GM18867 (cell line): ENCODE data around the gene TRABD.
"Not testable (repeated sequence)": the region's sequence is repeated elsewhere in the genome, so short reads cannot be mapped to it uniquely, and the experiment has no call there.

Experiments used
- ATAC-seq: cut with Tn5 transposase; IDR thresholded peaks from one replicate; pipeline ENCODE4 v1.9.1; 2021; ENCODE audit warnings: mild to moderate bottlenecking, moderate library complexity; ENCODE audit not compliant: unreplicated experiment

Gene TRABD

DNA sequence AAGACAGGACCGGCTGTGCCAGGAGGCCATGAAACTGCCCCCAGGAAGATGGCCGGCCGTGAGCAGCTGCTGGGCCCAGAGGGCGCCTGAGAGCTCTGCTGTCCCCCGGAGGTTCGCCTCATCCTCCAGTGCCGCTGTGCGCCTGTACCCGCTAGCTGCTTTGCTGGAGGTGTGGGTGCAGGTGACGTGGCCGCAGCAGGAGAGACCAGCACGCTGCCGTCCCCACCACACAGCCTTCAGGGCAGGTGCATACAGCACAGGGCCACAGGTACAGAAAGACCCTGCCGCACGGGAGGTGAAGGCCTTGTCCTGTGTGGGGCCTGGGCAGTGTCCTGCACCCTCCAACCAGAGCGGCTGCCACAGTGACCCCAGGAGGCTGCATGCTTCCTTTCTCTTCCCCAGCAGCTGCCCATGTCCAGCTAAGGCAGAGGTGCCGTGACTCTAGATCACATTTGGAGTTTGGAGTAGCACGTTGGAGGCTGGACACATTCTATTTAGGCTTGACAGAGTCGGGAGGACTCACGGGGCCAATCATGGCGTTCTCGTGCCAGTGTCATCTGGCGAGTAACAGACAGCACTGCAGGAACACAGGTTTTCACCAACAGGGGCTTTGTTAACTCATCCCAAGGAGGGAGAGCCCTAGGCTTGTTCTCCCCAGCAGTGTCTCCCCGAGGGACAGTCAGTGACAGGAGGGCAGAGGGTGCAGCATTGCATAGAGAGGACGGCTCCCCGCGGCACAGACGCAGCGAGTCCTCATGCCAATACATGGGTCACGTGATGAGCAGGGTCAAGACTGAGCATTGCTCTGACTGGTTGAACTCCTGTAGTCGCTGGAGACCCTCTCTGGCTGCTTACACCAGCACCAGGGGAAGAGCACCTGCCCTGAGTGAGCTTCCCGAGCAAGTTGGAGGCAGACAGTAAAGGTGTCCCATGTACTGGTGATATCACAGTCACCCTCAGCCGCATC is 33.9 kb upstream of the TRABD start:
- ATAC-seq = no peak

GRCh38 chr22:50153056-50153755 is 32.5 kb upstream of the TRABD start:
- no peak for ATAC-seq

GRCh38 chr22:50153756-50154140 is 32.0 kb upstream of the TRABD start:
- ATAC-seq = no peak

- ATAC-seq = no peak
These were observed 27.9 kb upstream of the TRABD start for GRCh38 chr22:50157709-50158375.

- ATAC-seq = no peak
These were observed 24.8 kb upstream of the TRABD start for GRCh38 chr22:50160947-50161346.

- ATAC-seq = no peak
These were observed 24.0 kb upstream of the TRABD start for GRCh38 chr22:50161508-50162390.

DNA sequence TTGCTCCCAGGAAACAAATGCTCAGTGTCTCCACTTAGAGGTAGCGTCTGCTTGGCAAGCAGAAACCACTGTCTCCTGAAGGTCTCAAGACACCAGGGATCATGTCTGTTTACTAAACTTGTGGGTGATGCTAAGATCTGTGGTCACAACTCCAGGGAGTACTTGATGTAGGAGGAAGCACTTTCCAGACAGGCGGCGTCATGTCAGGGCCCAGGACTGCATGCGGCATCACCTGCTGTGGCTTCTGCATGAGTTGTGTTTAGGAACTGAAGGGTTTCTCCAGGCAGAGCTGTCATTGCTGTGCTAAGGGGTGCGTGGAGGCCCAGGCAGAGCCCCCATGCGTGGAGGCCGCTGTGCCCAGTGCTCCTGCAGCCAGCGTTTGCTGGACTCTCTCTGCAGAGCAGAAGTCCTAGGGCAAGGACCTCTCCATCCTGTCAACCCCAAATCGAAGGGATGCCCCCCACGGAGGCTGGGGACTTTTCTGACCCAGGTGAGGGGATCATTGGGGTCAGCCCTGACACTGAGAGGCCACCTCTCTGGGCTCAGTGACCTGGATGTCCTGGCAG is 23.2 kb upstream of the TRABD start:
- no peak for ATAC-seq

DNA sequence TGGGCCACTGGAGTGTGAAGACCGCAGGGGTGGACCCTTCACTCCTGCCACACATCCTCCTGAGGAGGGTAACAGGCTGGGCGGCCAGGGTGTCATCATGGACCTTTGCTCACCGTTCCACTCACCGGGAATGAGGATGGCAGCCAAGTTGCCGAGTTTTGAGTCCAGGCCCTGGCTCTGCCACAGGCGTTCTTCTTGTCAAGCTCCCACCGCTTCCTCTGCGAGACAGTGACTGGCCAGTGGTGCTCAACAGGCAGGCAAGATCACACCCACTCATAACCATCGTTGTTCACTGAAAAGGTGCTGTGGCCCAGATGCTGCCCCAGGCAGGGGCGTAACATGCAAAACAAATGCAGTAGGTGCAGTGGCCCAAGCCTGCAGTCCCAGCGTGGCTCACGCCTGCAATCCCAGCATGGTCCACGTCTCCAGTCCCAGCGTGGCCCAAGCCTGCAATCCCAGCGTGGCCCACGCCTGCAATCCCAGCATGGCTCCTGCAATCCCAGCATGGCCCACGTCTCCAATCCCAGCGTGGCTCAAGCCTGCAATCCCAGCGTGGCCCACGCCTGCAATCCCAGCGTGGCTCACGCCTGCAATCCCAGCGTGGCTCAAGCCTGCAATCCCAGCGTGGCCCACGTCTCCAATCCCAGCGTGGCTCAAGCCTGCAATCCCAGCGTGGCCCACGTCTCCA is 20.1 kb upstream of the TRABD start:
- ATAC-seq = no peak

DNA sequence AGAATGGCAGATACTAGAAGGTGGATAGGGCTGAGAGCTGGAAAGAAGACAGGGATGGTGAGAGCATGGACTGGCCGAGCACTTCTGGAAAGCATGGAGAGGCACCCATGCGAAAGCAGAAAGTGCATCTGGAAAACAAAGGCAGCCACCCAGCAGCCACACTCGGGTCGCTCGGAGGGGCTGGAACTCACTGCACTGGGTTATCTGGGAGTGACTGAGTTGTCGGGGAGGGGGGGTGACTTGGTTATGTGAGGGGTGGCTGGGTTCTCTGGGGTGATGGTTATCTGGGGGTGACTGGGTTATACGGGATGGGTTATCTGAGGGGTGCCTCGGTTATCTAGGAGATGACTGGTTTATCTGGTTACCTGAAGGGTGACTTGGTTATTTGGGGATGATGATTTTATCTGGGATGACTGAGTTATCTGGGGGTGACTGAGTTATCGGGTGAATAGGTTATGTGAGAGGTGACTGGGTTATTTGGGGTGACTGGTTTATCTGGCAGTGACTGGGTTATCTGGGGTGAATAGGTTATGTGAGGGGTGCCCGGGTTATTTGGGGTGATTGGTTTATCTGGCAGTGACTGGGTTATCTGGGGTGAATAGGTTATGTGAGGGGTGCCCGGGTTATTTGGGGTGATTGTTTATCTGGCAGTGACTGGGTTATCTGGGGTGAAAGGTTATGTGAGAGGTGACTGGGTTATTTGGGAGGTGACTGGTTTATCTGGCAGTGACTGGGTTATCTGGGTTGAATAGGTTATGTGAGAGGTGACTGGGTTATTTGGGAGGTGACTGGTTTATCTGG is 17.8 kb upstream of the TRABD start:
- ATAC-seq = no peak

- not testable (repeated sequence) for ATAC-seq
These were observed 17.1 kb upstream of the TRABD start for GRCh38 chr22:50168490-50169180.

DNA sequence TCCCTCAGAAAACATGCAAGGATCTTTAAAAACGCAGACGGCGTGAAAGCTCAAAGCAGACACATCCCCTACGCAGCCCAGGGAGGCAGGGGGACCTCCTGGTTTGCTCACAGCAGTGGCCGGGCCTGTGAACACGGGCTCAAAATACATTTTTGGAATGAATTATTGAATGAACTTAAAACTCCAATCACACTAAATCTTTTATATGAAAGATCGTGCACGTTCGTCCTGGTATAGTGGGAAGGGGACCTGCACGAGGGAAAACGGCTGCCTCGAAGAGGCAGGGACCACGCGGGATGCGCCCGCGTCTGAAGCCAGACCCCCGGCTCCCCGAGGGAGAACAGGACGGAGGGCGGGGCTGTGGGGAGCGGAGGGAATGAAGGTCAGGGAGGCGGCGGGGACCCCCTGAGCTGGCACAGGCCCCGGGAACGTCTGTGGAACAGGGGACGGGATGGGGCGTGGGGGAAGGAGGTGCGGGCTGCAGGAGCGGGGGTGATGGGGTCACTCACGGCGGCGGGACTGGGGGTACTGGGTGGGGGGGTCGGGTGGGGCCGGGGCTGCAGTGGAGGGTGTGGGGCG is 16.4 kb upstream of the TRABD start:
- no peak for ATAC-seq

GRCh38 chr22:50169774-50170341 is 15.9 kb upstream of the TRABD start:
- no peak for ATAC-seq

DNA sequence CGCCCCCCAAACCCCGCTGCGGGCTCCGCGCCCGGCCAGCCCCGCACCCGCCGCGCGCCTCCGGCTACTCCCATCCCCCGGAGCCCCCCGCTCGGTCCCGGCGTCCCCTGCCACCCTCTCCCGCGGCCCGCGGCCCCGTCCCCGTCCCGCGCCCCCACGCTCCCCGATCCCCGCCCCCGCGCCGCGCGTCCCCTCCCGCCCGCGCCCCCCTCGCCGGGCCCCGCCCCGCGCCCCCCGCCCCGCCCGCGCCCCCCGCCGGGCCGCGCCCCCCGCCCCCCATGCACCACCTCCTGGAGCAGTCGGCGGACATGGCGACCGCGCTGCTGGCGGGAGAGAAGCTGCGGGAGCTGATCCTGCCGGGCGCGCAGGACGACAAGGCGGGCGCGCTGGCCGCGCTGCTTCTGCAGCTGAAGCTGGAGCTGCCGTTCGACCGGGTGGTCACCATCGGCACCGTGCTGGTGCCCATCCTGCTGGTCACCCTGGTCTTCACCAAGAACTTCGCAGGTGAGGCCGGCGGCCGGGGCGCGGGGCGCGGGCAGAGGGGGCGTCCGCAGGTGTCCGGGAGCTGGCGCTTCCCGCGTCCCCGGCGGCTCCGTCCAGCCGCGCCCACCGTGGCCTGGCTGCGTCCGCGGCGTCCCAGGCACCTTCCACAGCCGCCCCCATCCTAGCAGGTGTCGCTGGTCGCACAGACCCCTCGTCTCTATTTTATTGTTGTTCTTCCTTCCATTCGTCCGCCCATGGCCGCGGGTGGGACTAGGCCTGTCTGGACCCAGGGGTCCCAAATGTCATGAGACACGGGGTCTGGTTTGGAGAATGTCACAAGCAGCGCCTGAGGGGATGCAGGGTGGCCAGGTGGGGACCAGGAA is 15.0 kb upstream of the TRABD start, which contains the start of gene PANX2:
Gene PANX2, plus strand, starts transcription at position 279 of the 866 bp plus-strand sequence. Its CDS starts 0 bp downstream, at position 279.
- no peak for ATAC-seq

DNA sequence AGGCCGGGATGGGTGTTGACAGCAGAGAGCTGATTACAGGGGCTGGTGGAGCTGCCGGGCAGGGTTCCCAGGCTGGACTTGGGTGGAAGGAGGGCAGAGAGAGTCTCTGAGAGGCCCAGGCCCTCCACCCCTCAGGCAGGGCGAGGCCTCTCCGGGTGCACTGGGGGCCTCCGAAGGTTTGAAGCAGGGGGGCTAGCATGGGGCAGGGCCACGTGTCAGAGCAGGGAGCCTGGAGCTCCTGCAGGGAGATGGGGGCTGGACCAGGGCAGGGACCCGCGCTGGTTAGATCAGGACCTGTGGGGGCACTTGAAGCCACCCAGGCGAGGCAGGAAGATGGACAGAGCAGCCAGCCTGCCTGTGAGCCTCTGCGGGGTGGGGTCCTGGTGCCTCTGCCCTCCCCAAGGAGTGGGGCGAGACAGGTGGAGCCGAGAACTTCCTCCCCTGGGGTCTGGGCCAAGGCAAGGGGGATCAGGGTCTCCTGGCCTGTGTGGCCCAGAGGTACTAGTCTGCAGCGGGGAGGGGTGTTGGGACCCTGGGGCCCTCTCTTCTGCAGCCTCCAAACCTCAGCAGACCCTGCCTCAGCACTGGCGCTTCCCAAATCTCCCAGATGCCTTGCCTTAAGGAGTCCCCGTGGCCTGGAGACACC is 14.3 kb upstream of the TRABD start:
- no peak for ATAC-seq

GRCh38 chr22:50171965-50172421 is 13.7 kb upstream of the TRABD start:
- no peak for ATAC-seq
